Measurements from ENCODE around the gene CLIC6.

CLIC6 gene

GRCh38 chr21:34732388-34732821 is 63.6 kb downstream of the CLIC6 start:
- H3K27me3 ChIP-seq (ENCODE audit: control insufficient read depth, insufficient read depth, low read length): peaks cover 22% of the 10 kb centered on the region
- no peaks in the 10 kb centered on the region for H3K36me3 ChIP-seq (ENCODE audit: insufficient read depth, low read length)
- no peaks in the 10 kb centered on the region for H3K9me3 ChIP-seq (replicated peaks; ENCODE audit: low read length)
- no peak overlapping the region for H3K9ac ChIP-seq (ENCODE audit: low read depth, low read length)
- no peak overlapping the region for H3K4me2 ChIP-seq (ENCODE audit: low read length)
- H3K4me3 ChIP-seq (ENCODE audit: low read length): no peak overlapping the region
- H3K4me1 ChIP-seq (ENCODE audit: control insufficient read depth, insufficient read depth, low read length): peaks cover 19% of the 10 kb centered on the region

- no peaks in the 10 kb centered on the region for H3K9me3 ChIP-seq (replicated peaks; ENCODE audit: low read length)
- H3K4me1 ChIP-seq (ENCODE audit: control insufficient read depth, insufficient read depth, low read length): peaks cover 19% of the 10 kb centered on the region
- no peak overlapping the region for H3K9ac ChIP-seq (ENCODE audit: low read depth, low read length)
- H3K4me2 ChIP-seq (ENCODE audit: low read length): no peak overlapping the region
- H3K36me3 ChIP-seq (ENCODE audit: insufficient read depth, low read length): no peaks in the 10 kb centered on the region
- H3K4me3 ChIP-seq (ENCODE audit: low read length): no peak overlapping the region
- peaks cover 11% of the 10 kb centered on the region for H3K27me3 ChIP-seq (ENCODE audit: control insufficient read depth, insufficient read depth, low read length)
Observed at GRCh38 chr21:34733852-34734251, 65.1 kb downstream of the CLIC6 start.

GRCh38 chr21:34734696-34735095 is 65.9 kb downstream of the CLIC6 start:
- no peaks in the 10 kb centered on the region for H3K36me3 ChIP-seq (ENCODE audit: insufficient read depth, low read length)
- no peaks in the 10 kb centered on the region for H3K9me3 ChIP-seq (replicated peaks; ENCODE audit: low read length)
- no peak overlapping the region for H3K4me3 ChIP-seq (ENCODE audit: low read length)
- H3K4me2 ChIP-seq (ENCODE audit: low read length): no peak overlapping the region
- peaks cover 11% of the 10 kb centered on the region for H3K27me3 ChIP-seq (ENCODE audit: control insufficient read depth, insufficient read depth, low read length)
- H3K9ac ChIP-seq (ENCODE audit: low read depth, low read length): no peak overlapping the region
- peaks cover 19% of the 10 kb centered on the region for H3K4me1 ChIP-seq (ENCODE audit: control insufficient read depth, insufficient read depth, low read length)

- Histone ChIP-seq H3K9me3 (replicated peaks; ENCODE audit: low read length) (no peaks in the 10 kb centered on the region), H3K4me3 (ENCODE audit: low read length) (no peak overlapping the region), H3K4me2 (ENCODE audit: low read length) (no peak overlapping the region)
Observed at GRCh38 chr21:34736116-34736874, 67.5 kb downstream of the CLIC6 start.

GRCh38 chr21:34737115-34737514 is 68.3 kb downstream of the CLIC6 start:
- H3K36me3 ChIP-seq (ENCODE audit: insufficient read depth, low read length): no peaks in the 10 kb centered on the region
- H3K9me3 ChIP-seq (replicated peaks; ENCODE audit: low read length): no peaks in the 10 kb centered on the region
- H3K4me2 ChIP-seq (ENCODE audit: low read length): no peak overlapping the region
- H3K4me1 ChIP-seq (ENCODE audit: control insufficient read depth, insufficient read depth, low read length): peaks cover 19% of the 10 kb centered on the region
- peaks cover 3% of the 10 kb centered on the region for H3K27me3 ChIP-seq (ENCODE audit: control insufficient read depth, insufficient read depth, low read length)
- no peak overlapping the region for H3K9ac ChIP-seq (ENCODE audit: low read depth, low read length)
- no peak overlapping the region for H3K4me3 ChIP-seq (ENCODE audit: low read length)

More at GRCh38 chr21:34736116-34736874, 67.5 kb downstream of the CLIC6 start:
- H3K4me1 ChIP-seq (ENCODE audit: control insufficient read depth, insufficient read depth, low read length): peaks cover 19% of the 10 kb centered on the region
- no peak overlapping the region for H3K9ac ChIP-seq (ENCODE audit: low read depth, low read length)
- H3K27me3 ChIP-seq (ENCODE audit: control insufficient read depth, insufficient read depth, low read length): peaks cover 3% of the 10 kb centered on the region
- H3K36me3 ChIP-seq (ENCODE audit: insufficient read depth, low read length): no peaks in the 10 kb centered on the region

GRCh38 chr21:34740198-34740597 is 71.4 kb downstream of the CLIC6 start:
- H3K27me3 ChIP-seq (ENCODE audit: control insufficient read depth, insufficient read depth, low read length): peaks cover 8% of the 10 kb centered on the region
- no peaks in the 10 kb centered on the region for H3K36me3 ChIP-seq (ENCODE audit: insufficient read depth, low read length)
- H3K4me1 ChIP-seq (ENCODE audit: control insufficient read depth, insufficient read depth, low read length): peaks cover 28% of the 10 kb centered on the region
- no peak overlapping the region for H3K4me3 ChIP-seq (ENCODE audit: low read length)
- H3K9me3 ChIP-seq (replicated peaks; ENCODE audit: low read length): no peaks in the 10 kb centered on the region
- H3K4me2 ChIP-seq (ENCODE audit: low read length): no peak overlapping the region
- no peak overlapping the region for H3K9ac ChIP-seq (ENCODE audit: low read depth, low read length)

GRCh38 chr21:34743285-34743684 is 74.5 kb downstream of the CLIC6 start:
- Histone ChIP-seq H3K4me1 (ENCODE audit: control insufficient read depth, insufficient read depth, low read length) (peaks cover 23% of the 10 kb centered on the region), H3K9ac (ENCODE audit: low read depth, low read length) (no peak overlapping the region), H3K4me2 (ENCODE audit: low read length) (peak overlapping the region; percentile 28), H3K9me3 (replicated peaks; ENCODE audit: low read length) (no peaks in the 10 kb centered on the region), H3K36me3 (ENCODE audit: insufficient read depth, low read length) (no peaks in the 10 kb centered on the region), H3K27me3 (ENCODE audit: control insufficient read depth, insufficient read depth, low read length) (peaks cover 5% of the 10 kb centered on the region), H3K4me3 (ENCODE audit: low read length) (no peak overlapping the region)

GRCh38 chr21:34743831-34744230 is 75.0 kb downstream of the CLIC6 start:
- Histone ChIP-seq H3K4me3 (ENCODE audit: low read length) (no peak overlapping the region), H3K27me3 (ENCODE audit: control insufficient read depth, insufficient read depth, low read length) (peaks cover 5% of the 10 kb centered on the region), H3K9ac (ENCODE audit: low read depth, low read length) (no peak overlapping the region), H3K4me2 (ENCODE audit: low read length) (peak overlapping the region; percentile 28), H3K36me3 (ENCODE audit: insufficient read depth, low read length) (no peaks in the 10 kb centered on the region), H3K4me1 (ENCODE audit: control insufficient read depth, insufficient read depth, low read length) (peaks cover 23% of the 10 kb centered on the region), H3K9me3 (replicated peaks; ENCODE audit: low read length) (no peaks in the 10 kb centered on the region)

- Histone ChIP-seq H3K9ac (ENCODE audit: low read depth, low read length) (peak overlapping the region; percentile 22), H3K36me3 (ENCODE audit: insufficient read depth, low read length) (no peaks in the 10 kb centered on the region), H3K4me2 (ENCODE audit: low read length) (no peak overlapping the region), H3K27me3 (ENCODE audit: control insufficient read depth, insufficient read depth, low read length) (peaks cover 5% of the 10 kb centered on the region), H3K9me3 (replicated peaks; ENCODE audit: low read length) (no peaks in the 10 kb centered on the region), H3K4me1 (ENCODE audit: control insufficient read depth, insufficient read depth, low read length) (peaks cover 23% of the 10 kb centered on the region), H3K4me3 (ENCODE audit: low read length) (no peak overlapping the region)
Observed at GRCh38 chr21:34744801-34745200, 76.0 kb downstream of the CLIC6 start.

GRCh38 chr21:34745557-34746255 is 76.9 kb downstream of the CLIC6 start:
- Histone ChIP-seq H3K4me2 (ENCODE audit: low read length) (peak overlapping the region; percentile 71), H3K4me3 (ENCODE audit: low read length) (peak overlapping the region; percentile 28), H3K36me3 (ENCODE audit: insufficient read depth, low read length) (no peaks in the 10 kb centered on the region), H3K9ac (ENCODE audit: low read depth, low read length) (peak overlapping the region; percentile 36), H3K4me1 (ENCODE audit: control insufficient read depth, insufficient read depth, low read length) (peaks cover 23% of the 10 kb centered on the region), H3K9me3 (replicated peaks; ENCODE audit: low read length) (no peaks in the 10 kb centered on the region), H3K27me3 (ENCODE audit: control insufficient read depth, insufficient read depth, low read length) (peaks cover 5% of the 10 kb centered on the region)

GRCh38 chr21:34748862-34749261 is 80.1 kb downstream of the CLIC6 start:
- no peaks in the 10 kb centered on the region for H3K36me3 ChIP-seq (ENCODE audit: insufficient read depth, low read length)
- H3K4me2 ChIP-seq (ENCODE audit: low read length): no peak overlapping the region
- H3K9me3 ChIP-seq (replicated peaks; ENCODE audit: low read length): no peaks in the 10 kb centered on the region
- peaks cover 17% of the 10 kb centered on the region for H3K4me1 ChIP-seq (ENCODE audit: control insufficient read depth, insufficient read depth, low read length)
- H3K9ac ChIP-seq (ENCODE audit: low read depth, low read length): no peak overlapping the region
- H3K4me3 ChIP-seq (ENCODE audit: low read length): no peak overlapping the region
- peaks cover 5% of the 10 kb centered on the region for H3K27me3 ChIP-seq (ENCODE audit: control insufficient read depth, insufficient read depth, low read length)

Data from skeletal muscle satellite cell (primary cell).